ENCODE data around the gene GALNT14.

DNA sequence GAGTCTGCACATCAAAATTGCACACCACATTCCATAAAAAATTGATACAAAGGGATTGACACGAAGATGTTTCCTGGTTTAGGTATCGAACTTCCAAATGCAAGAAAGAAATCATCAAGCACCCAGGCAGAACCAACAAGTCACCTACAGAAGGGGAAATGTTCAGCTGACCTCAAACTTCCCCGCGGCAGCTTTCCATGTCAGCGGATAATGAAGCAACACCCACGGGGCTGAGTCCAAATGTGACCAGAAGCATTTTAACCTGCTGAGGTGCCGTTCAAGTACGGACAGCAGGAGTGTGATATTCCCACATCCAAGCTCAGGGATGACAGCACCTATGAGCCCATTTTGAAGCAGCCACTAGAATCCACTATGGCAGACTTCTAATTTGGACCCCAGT lies 124.9 kb downstream of the GALNT14 start:
- TF ChIP-seq, protein P1, sequence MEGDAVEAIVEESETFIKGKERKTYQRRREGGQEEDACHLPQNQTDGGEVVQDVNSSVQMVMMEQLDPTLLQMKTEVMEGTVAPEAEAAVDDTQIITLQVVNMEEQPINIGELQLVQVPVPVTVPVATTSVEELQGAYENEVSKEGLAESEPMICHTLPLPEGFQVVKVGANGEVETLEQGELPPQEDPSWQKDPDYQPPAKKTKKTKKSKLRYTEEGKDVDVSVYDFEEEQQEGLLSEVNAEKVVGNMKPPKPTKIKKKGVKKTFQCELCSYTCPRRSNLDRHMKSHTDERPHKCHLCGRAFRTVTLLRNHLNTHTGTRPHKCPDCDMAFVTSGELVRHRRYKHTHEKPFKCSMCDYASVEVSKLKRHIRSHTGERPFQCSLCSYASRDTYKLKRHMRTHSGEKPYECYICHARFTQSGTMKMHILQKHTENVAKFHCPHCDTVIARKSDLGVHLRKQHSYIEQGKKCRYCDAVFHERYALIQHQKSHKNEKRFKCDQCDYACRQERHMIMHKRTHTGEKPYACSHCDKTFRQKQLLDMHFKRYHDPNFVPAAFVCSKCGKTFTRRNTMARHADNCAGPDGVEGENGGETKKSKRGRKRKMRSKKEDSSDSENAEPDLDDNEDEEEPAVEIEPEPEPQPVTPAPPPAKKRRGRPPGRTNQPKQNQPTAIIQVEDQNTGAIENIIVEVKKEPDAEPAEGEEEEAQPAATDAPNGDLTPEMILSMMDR (IDR thresholded peaks at IDR 0.05) = no peak
- TF ChIP-seq POLR2A (IDR thresholded peaks at IDR 0.05) = no peak
